Naive B cell (primary cell): ENCODE results near the gene LZTS3. TPM values are rescaled to one million over a fixed set of nuclear protein-coding genes. Genes with fewer than 3 reads are reported as not detected.
A peak's percentile ranks its signal among the peaks of the same experiment; 100 is the strongest.

Experiments
- ATAC-seq, 2 donors: fragments of 150-1000 bp; cut with Tn5 transposase; 2 replicates each; pipeline ENCODE4 v1.10.0; 2021; ENCODE audit warnings: low read depth in 2 of 2, mild to moderate bottlenecking in 2 of 2, moderate library complexity in 2 of 2
- DNase-seq: peaks from one replicate; pipeline ENCODE4 v3.0.0; 2022
- H3K27ac Mint-ChIP-seq, 6 donors: one replicate each; pipeline ENCODE4 v1.8.0; 2020 to 2022; ENCODE audit warnings: mild to moderate bottlenecking in 6 of 6, mixed read lengths in 6 of 6, moderate library complexity in 5 of 6, inconsistent platforms in 2 of 6
- H3K27me3 Mint-ChIP-seq, 3 donors: one replicate each; pipeline ENCODE4 v1.8.0; 2021 to 2022; ENCODE audit warnings: mixed read lengths in 3 of 3, mild to moderate bottlenecking in 1 of 3
- H3K36me3 Mint-ChIP-seq, 2 donors: one replicate each; pipeline ENCODE4 v1.8.0; 2020 to 2022; ENCODE audit warnings: mixed read lengths in 2 of 2, inconsistent platforms in 1 of 2, mild to moderate bottlenecking in 1 of 2
- H3K4me1 Mint-ChIP-seq, 3 donors: one replicate each; pipeline ENCODE4 v1.8.0; 2020 to 2022; ENCODE audit warnings: mixed read lengths in 3 of 3, inconsistent platforms in 1 of 3, mild to moderate bottlenecking in 1 of 3, moderate library complexity in 1 of 3
- H3K4me3 Mint-ChIP-seq, 8 donors: one replicate each; pipeline ENCODE4 v1.8.0; 2020 to 2022; ENCODE audit warnings: mild to moderate bottlenecking in 8 of 8, mixed read lengths in 8 of 8, moderate library complexity in 8 of 8, inconsistent platforms in 2 of 8
- H3K9me3 Mint-ChIP-seq, 7 donors: one replicate each; pipeline ENCODE4 v1.8.0; 2020 to 2022; ENCODE audit warnings: mixed read lengths in 7 of 7, mild to moderate bottlenecking in 5 of 7, inconsistent platforms in 2 of 7, moderate library complexity in 1 of 7
- polyA plus RNA-seq, 6 donors: library from polyadenylated mRNA; unstranded; fragments of 300-500 nt; fragmentation: Illumina TruSeq; gene quantifications; one replicate each; pipeline ENCODE4 v1.2.3, GENCODE V29; 2021; ENCODE audit warnings: low read depth in 6 of 6

LZTS3 gene
- polyA plus RNA-seq, 6 donors from 2014 or later, result 0.19 to 1.4 (median 0.56) TPM

DNA sequence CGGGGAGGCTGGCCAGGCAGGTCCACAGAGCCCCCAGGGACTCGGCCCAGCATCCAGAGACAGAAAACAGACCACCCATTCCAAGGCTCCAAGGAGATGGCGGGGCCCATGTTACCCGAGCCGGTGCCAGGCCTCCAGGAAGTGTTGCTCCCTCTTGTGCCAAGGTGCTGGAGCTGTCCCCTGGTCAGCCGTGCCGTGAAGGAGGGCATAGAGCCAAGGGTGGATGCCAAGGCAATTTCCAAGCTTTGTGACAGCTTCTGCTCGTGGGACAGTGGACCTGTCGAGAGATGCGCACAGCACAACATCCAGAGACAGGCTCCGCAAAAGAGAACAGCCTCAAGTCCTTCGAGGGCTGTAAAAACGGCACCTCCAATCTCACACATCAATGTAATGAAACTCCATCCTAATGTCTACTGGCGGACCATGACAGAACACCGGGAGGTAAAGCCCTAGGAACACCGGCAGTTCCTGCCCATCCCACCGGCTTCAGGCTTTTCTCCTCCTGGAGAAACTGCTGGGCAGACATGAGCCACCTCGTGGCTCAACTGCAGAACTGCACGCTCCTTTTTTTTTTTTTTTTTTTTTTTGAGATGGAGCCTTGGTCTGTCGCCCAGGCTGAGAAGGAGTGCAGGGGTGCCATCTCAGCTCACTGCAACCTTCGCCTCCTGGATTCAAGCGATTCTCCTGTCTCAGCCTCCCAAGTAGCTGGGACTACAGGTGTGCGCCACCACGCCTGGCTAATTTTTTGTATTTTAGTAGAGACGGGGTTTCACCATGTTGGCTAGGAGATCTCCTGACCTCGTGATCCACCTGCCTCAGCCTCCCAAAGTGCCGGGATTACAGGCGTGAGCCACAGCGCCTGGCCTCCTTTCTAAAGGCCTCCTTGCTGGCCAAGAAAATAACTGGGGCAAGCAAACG lies 57.9 kb downstream of the LZTS3 start:
- Mint-ChIP-seq H3K4me3 (no peak overlapping the region), H3K27ac (peak overlapping the region in 4 of 6 donors; percentile 33 to 56 (median 44)), H3K36me3 (peaks cover 0 to 22% of the 10 kb centered on the region in 2 donors), H3K9me3 (no peaks in the 10 kb centered on the region), H3K27me3 (no peaks in the 10 kb centered on the region), H3K4me1 (peaks cover 13 to 20% (median 13%) of the 10 kb centered on the region in 3 donors)
- ATAC-seq, result peak in 1 of 2 donors; percentile 54
- DNase-seq, result peak; percentile 19

Other genes starting within 250 kb of the LZTS3 start
- not detected for gene GNRH2, start 129.9 kb downstream of the LZTS3 start, polyA plus RNA-seq
- gene MRPS26, start 127.5 kb downstream of the LZTS3 start, polyA plus RNA-seq, result 10 to 100 TPM; 64.0 to 94.6 (median 79.8) TPM
- 1 to 10 TPM in 3 of 6 donors, under 1 TPM in 1, not detected in 2; 0.79 to 1.5 (median 1.2) TPM for gene OXT, start 101.9 kb downstream of the LZTS3 start, polyA plus RNA-seq
- gene AVP, start 88.8 kb downstream of the LZTS3 start, polyA plus RNA-seq, result not detected
- 10 to 100 TPM; 10.8 to 22.6 (median 16.8) TPM for gene FASTKD5, start 13.7 kb downstream of the LZTS3 start, polyA plus RNA-seq
- gene UBOX5, start 13.7 kb downstream of the LZTS3 start, polyA plus RNA-seq, result 1 to 10 TPM; 4.0 to 7.6 (median 4.9) TPM
- 10 to 100 TPM; 33.3 to 51.0 (median 38.3) TPM for gene DDRGK1, start 31.1 kb upstream of the LZTS3 start, polyA plus RNA-seq
- 10 to 100 TPM; 49.1 to 89.5 (median 75.0) TPM for gene ITPA, start 35.9 kb upstream of the LZTS3 start, polyA plus RNA-seq
- under 1 TPM in 1 of 6 donors, not detected in 5; 0.17 TPM for gene SLC4A11, start 65.6 kb upstream of the LZTS3 start, polyA plus RNA-seq
- gene DNAAF9, start 234.1 kb upstream of the LZTS3 start, polyA plus RNA-seq, result 1 to 10 TPM; 1.2 to 3.0 (median 1.4) TPM